GM12872 (cell line): ENCODE results near the gene PTGDR.

Source experiments
- CTCF ChIP-seq: IDR thresholded peaks from 3 replicates; pipeline ENCODE4 v1.5.1; 2011; ENCODE audit warnings: low read depth, mild to moderate bottlenecking, low read length, moderate library complexity; ENCODE audit not compliant: insufficient read depth

The PTGDR gene

GRCh38 chr14:52235866-52236510 is 31.5 kb upstream of the PTGDR start:
- no peak for TF ChIP-seq CTCF

GRCh38 chr14:52238682-52239081 is 28.8 kb upstream of the PTGDR start:
- TF ChIP-seq CTCF, result no peak

GRCh38 chr14:52240623-52241022 is 26.9 kb upstream of the PTGDR start:
- TF ChIP-seq CTCF, result no peak

GRCh38 chr14:52241087-52241793 is 26.3 kb upstream of the PTGDR start:
- TF ChIP-seq CTCF, result no peak

- no peak for TF ChIP-seq CTCF
Observed at GRCh38 chr14:52244328-52244727, 23.2 kb upstream of the PTGDR start.

GRCh38 chr14:52244997-52245396 is 22.5 kb upstream of the PTGDR start:
- TF ChIP-seq CTCF, result no peak

- TF ChIP-seq CTCF, result no peak
Observed at GRCh38 chr14:52248057-52248456, 19.4 kb upstream of the PTGDR start.
